Activated T-helper 1 cell treated with anti-CD3 and anti-CD28 coated beads, Interleukin-12 subunit alpha, Interleukin-12 subunit beta, Interleukin-2, Interleukin-4 antibody, amounts not matched to agents 30 ng/mL and 10 ng/mL and 1 ng/mL, durations not matched to agents 14 hours and 24 hours and 36 hours (primary cell): ENCODE data around the gene CREG1. TPM values are rescaled to one million over a fixed set of nuclear protein-coding genes. Genes with fewer than 3 reads are reported as not detected.
"Not testable (repeated sequence)": the region's sequence is repeated elsewhere in the genome, so short reads cannot be mapped to it uniquely, and the experiment has no call there.

Experiments used
- DNase-seq: peaks from one replicate; pipeline ENCODE4 v3.0.0; 2021; ENCODE audit warnings: low spot score
- H3K27ac Mint-ChIP-seq: one replicate; pipeline ENCODE4 v1.8.0; 2021; ENCODE audit warnings: mild to moderate bottlenecking, mixed read lengths
- H3K27me3 Mint-ChIP-seq: one replicate; pipeline ENCODE4 v1.8.0; 2022; ENCODE audit warnings: mild to moderate bottlenecking, moderate library complexity, mixed read lengths; ENCODE audit not compliant: insufficient read depth
- H3K36me3 Mint-ChIP-seq: one replicate; pipeline ENCODE4 v1.8.0; 2021; ENCODE audit warnings: low read depth, mixed read lengths
- H3K4me1 Mint-ChIP-seq: one replicate; pipeline ENCODE4 v1.8.0; 2021; ENCODE audit warnings: low read depth, mixed read lengths
- H3K4me3 Mint-ChIP-seq: one replicate; pipeline ENCODE4 v1.8.0; 2021; ENCODE audit warnings: mild to moderate bottlenecking, moderate library complexity, mixed read lengths
- H3K9me3 Mint-ChIP-seq: one replicate; pipeline ENCODE4 v1.8.0; 2021; ENCODE audit warnings: mixed read lengths
- intact Hi-C: fragments of 100-400 bp; cut with micrococcal nuclease; formaldehyde crosslinking; loops from one replicate; pipeline ENCODE4 v1.15.1; 2024
- total RNA-seq: library from RNA; stranded (reverse); gene quantifications from 2 replicates; pipeline ENCODE4 v1.2.3, GENCODE V29; 2022

CREG1 gene
- total RNA-seq, 1 donor from 2014 or later, result 15.3 TPM

GRCh38 chr1:167555971-167556714, 2.6 kb upstream of the CREG1 start:
- H3K27ac Mint-ChIP-seq, result no peak overlapping the region
- DNase-seq, result peak; percentile 60
- no peaks in the 10 kb centered on the region for H3K36me3 Mint-ChIP-seq
- H3K4me1 Mint-ChIP-seq, result peaks cover 27% of the 10 kb centered on the region
- intact Hi-C loops, result loop anchor here (1.0 to 2.0 kb wide), 4 partner anchors 15 to 490 kb away; no protein-coding TSS in a partner anchor
- H3K4me3 Mint-ChIP-seq, result no peak overlapping the region
- H3K27me3 Mint-ChIP-seq, result peaks cover 4% of the 10 kb centered on the region
- H3K9me3 Mint-ChIP-seq, result no peaks in the 10 kb centered on the region

- H3K4me3 Mint-ChIP-seq, H3K27ac Mint-ChIP-seq, H3K27me3 Mint-ChIP-seq, DNase-seq, H3K9me3 Mint-ChIP-seq, H3K36me3 Mint-ChIP-seq: not testable (repeated sequence)
- peaks cover 33% of the 10 kb centered on the region for H3K4me1 Mint-ChIP-seq
- intact Hi-C loops, result loop anchor here (2.0 kb wide), 1 partner anchor 14 kb away; no protein-coding TSS in a partner anchor
Observed at GRCh38 chr1:167555072-167555471, 1.5 kb upstream of the CREG1 start.

- Mint-ChIP-seq H3K36me3 (no peaks in the 10 kb centered on the region), H3K27ac (no peak overlapping the region), H3K4me1 (peaks cover 33% of the 10 kb centered on the region), H3K27me3 (peaks cover 1% of the 10 kb centered on the region), H3K4me3 (peak overlapping the region; percentile 82), H3K9me3 (no peaks in the 10 kb centered on the region)
- intact Hi-C loops, result loop anchor here (2.0 to 5.0 kb wide), 3 partner anchors 13 to 642 kb away; no protein-coding TSS in a partner anchor
- no peak for DNase-seq
Observed at GRCh38 chr1:167554028-167554779, 642 bp upstream of the CREG1 start.

- H3K27ac Mint-ChIP-seq, result no peak overlapping the region
- peaks cover 11% of the 10 kb centered on the region for H3K36me3 Mint-ChIP-seq
- H3K4me1 Mint-ChIP-seq, result peaks cover 45% of the 10 kb centered on the region
- intact Hi-C loops, result loop anchor here (5.0 kb wide), 2 partner anchors 251 to 639 kb away; no protein-coding TSS in a partner anchor
- H3K4me3 Mint-ChIP-seq, result no peak overlapping the region
- no peaks in the 10 kb centered on the region for H3K9me3 Mint-ChIP-seq
- no peak for DNase-seq
- H3K27me3 Mint-ChIP-seq, result peaks cover 1% of the 10 kb centered on the region
Observed at GRCh38 chr1:167551362-167551761, 2.2 kb downstream of the CREG1 start.

GRCh38 chr1:167548059-167548932, 5.3 kb downstream of the CREG1 start:
- intact Hi-C loops, result no loop called here
- H3K4me3 Mint-ChIP-seq, result no peak overlapping the region
- H3K9me3 Mint-ChIP-seq, result no peaks in the 10 kb centered on the region
- no peak overlapping the region for H3K27ac Mint-ChIP-seq
- H3K27me3 Mint-ChIP-seq, result no peaks in the 10 kb centered on the region
- no peak for DNase-seq
- H3K36me3 Mint-ChIP-seq, result peaks cover 15% of the 10 kb centered on the region
- peaks cover 46% of the 10 kb centered on the region for H3K4me1 Mint-ChIP-seq

- no peak for DNase-seq
- Mint-ChIP-seq H3K4me1 (peaks cover 47% of the 10 kb centered on the region), H3K27ac (no peak overlapping the region), H3K27me3 (no peaks in the 10 kb centered on the region), H3K9me3 (no peaks in the 10 kb centered on the region), H3K4me3 (no peak overlapping the region), H3K36me3 (peaks cover 18% of the 10 kb centered on the region)
- intact Hi-C loops, result no loop called here
Observed at GRCh38 chr1:167546935-167547334, 6.6 kb downstream of the CREG1 start.

GRCh38 chr1:167545349-167545748, 8.2 kb downstream of the CREG1 start:
- Mint-ChIP-seq H3K4me3 (no peak overlapping the region), H3K4me1 (peaks cover 56% of the 10 kb centered on the region), H3K27me3 (no peaks in the 10 kb centered on the region), H3K36me3 (peaks cover 18% of the 10 kb centered on the region), H3K27ac (no peak overlapping the region), H3K9me3 (no peaks in the 10 kb centered on the region)
- DNase-seq, result no peak
- intact Hi-C loops, result no loop called here

- Mint-ChIP-seq H3K27me3 (no peaks in the 10 kb centered on the region), H3K9me3 (no peaks in the 10 kb centered on the region), H3K36me3 (peaks cover 18% of the 10 kb centered on the region), H3K4me3 (no peak overlapping the region), H3K4me1 (peaks cover 62% of the 10 kb centered on the region), H3K27ac (peak overlapping the region; percentile 50)
- peak; percentile 12 for DNase-seq
- intact Hi-C loops, result loop anchor here (1.0 to 5.0 kb wide), 2 partner anchors 9 to 377 kb away; partner anchors contain the start of gene CREG1
Observed at GRCh38 chr1:167544447-167545093, 9.0 kb downstream of the CREG1 start.

GRCh38 chr1:167543199-167543990, 10.2 kb downstream of the CREG1 start:
- no peak overlapping the region for H3K4me3 Mint-ChIP-seq
- DNase-seq, result no peak
- intact Hi-C loops, result loop anchor here (5.0 kb wide), 1 partner anchor 376 kb away; no protein-coding TSS in a partner anchor
- peaks cover 67% of the 10 kb centered on the region for H3K4me1 Mint-ChIP-seq
- H3K27me3 Mint-ChIP-seq, result no peaks in the 10 kb centered on the region
- H3K27ac Mint-ChIP-seq, result no peak overlapping the region
- peaks cover 18% of the 10 kb centered on the region for H3K36me3 Mint-ChIP-seq
- H3K9me3 Mint-ChIP-seq, result no peaks in the 10 kb centered on the region

GRCh38 chr1:167542109-167543032, 11.2 kb downstream of the CREG1 start:
- Mint-ChIP-seq H3K4me3 (peak overlapping the region; percentile 12), H3K27me3 (no peaks in the 10 kb centered on the region), H3K36me3 (peaks cover 14% of the 10 kb centered on the region), H3K9me3 (no peaks in the 10 kb centered on the region), H3K27ac (peak overlapping the region; percentile 35), H3K4me1 (peaks cover 67% of the 10 kb centered on the region)
- no peak for DNase-seq
- intact Hi-C loops, result loop anchor here (5.0 kb wide), 1 partner anchor 375 kb away; no protein-coding TSS in a partner anchor

GRCh38 chr1:167541610-167542009, 12.0 kb downstream of the CREG1 start:
- H3K27ac Mint-ChIP-seq, result peak overlapping the region; percentile 35
- peaks cover 62% of the 10 kb centered on the region for H3K4me1 Mint-ChIP-seq

More at GRCh38 chr1:167541610-167542009, 12.0 kb downstream of the CREG1 start:
- Mint-ChIP-seq H3K4me3 (peak overlapping the region; percentile 12), H3K27me3 (no peaks in the 10 kb centered on the region), H3K9me3 (no peaks in the 10 kb centered on the region), H3K36me3 (peaks cover 7% of the 10 kb centered on the region)
- intact Hi-C loops, result loop anchor here (2.0 to 5.0 kb wide), 2 partner anchors 13 to 374 kb away; no protein-coding TSS in a partner anchor
- no peak for DNase-seq
